ENCODE measurements around the gene LRCH4. TPM values are rescaled to one million over a fixed set of nuclear protein-coding genes. Genes with fewer than 3 reads are reported as not detected.

Gene LRCH4
- total and polyA plus RNA-seq, 2 of the 13 experiments (the other 11 are each of a cell fraction or from before 2014, with no cell fraction given), result 7.0 to 9.3 TPM

DNA sequence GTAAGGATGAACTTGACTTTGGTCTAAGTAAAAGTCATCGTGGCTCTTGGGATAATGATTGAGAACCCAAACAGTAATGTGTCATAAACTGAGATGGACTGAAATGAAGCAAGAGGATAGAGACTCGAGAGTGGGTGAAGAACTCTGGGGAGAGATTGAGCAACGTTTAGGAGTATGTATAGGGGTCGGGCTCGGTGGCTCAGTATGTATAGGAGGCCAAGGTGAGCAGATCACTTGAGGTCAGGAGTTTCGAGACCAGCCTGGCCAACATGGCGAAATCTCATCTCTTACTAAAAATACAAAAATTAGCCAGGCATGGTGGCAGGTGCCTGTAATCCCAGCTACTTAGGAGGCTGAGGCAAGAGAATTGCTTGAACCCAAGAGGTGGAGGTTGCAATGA lies 44.6 kb downstream of the LRCH4 start (continued):
- TF ChIP-seq FOXK1 (CRISPR knock-in tag; IDR thresholded peaks at IDR 0.05; ENCODE audit: borderline replicate concordance, low read depth), result 0 out of 2 replicates have a peak, but pooled peaks have one; percentile 24
- peak; percentile 60 for TF ChIP-seq RBFOX2 (IDR thresholded peaks at IDR 0.05; ENCODE audit: low read depth, low read length)
- 0 out of 2 replicates have a peak, but pooled peaks have one; percentile 47 for TF ChIP-seq ARID2 (CRISPR knock-in tag; IDR thresholded peaks at IDR 0.05; ENCODE audit: borderline replicate concordance)
- 0 out of 2 replicates have a peak, but pooled peaks have one; percentile 11 for TF ChIP-seq GATAD2A (CRISPR knock-in tag; IDR thresholded peaks at IDR 0.05)
- TF ChIP-seq NCOA1 (CRISPR knock-in tag; IDR thresholded peaks at IDR 0.05), result 0 out of 2 replicates have a peak, but pooled peaks have one; percentile 31
- TF ChIP-seq SALL1 (CRISPR knock-in tag; IDR thresholded peaks at IDR 0.05), result peak; percentile 41; the same call in 1 of the 2 replicates

DNA sequence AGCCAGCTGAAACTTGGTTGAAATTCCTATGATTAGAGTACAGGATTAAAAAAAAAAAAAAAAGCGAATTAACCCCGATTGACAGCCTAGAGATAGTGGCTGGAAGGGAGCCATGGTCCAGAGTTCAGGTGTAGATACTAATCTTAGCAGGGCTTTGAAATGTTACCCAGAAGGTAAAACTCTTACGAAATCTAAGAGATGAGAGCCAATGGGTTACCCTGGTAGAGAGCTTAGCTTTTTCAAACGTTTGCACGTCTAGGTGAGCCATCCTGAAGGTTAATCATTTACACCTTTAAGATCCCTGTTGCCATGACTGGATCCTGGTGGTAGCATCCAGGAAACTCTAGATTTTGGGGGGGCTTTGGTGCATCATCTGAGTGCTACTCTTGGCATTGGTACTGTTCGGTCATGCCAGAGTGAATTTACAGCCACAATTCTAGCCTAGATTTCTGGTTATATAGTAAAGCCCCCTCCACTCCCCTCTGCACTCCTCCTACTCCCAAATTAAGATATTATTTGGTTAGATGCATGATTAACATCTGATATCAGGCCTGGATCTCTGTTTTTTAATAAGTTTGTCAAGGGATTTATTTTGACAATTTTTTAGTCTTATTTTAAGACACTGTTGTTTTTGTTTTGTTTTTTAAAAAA lies 45.7 kb downstream of the LRCH4 start:
- H3K4me2 ChIP-seq (ENCODE audit: low read depth, low read length), result peak overlapping the region; percentile 86
- H3K9me3 ChIP-seq (ENCODE audit: low read length), result no peaks in the 10 kb centered on the region
- no peaks in the 10 kb centered on the region; a peak in 2 of 5 replicates for H3K36me3 ChIP-seq (replicated peaks in 1 of 2; ENCODE audit: control insufficient read depth in 1 of 2, insufficient read depth in 2 of 2, low read length in 2 of 2)
- peaks cover 51% of the 10 kb centered on the region for H3K79me2 ChIP-seq (ENCODE audit: insufficient read depth, low read length)
- ATAC-seq, result peak; percentile 55
- H2AFZ ChIP-seq (ENCODE audit: low read length), result no peak overlapping the region
- TSS peak; percentile 43 for BruUV-seq (replicated peaks)
- peak; percentile 92 for FAIRE-seq
- in situ Hi-C loops (cut with HindIII; ENCODE audit: extremely low pct_ligation_motif_present, low pct_unique_long_range_greater_than_20kb) (no loop called here), intact Hi-C loops (cut with micrococcal nuclease; ENCODE audit: unreplicated experiment) (loop anchor here (2.0 kb wide), 1 partner anchor 19 kb away; no protein-coding TSS in a partner anchor)
- peaks cover 55% of the 10 kb centered on the region for H3K4me1 ChIP-seq (ENCODE audit: insufficient read depth, low read length)
- no peaks in the 10 kb centered on the region for H4K20me1 ChIP-seq (ENCODE audit: insufficient read depth, low read length)
- WGBS (ENCODE audit: low lambda C conversion rate), result under 1% methylated on average over 6 of the region's 6 CpGs
- peak overlapping the region; percentile 93 to 98 (median 96) for H3K4me3 ChIP-seq (replicated peaks in 1 of 3; ENCODE audit: insufficient read depth in 1 of 3, low read depth in 2 of 3, low read length in 3 of 3)
- DNase-seq (ENCODE audit: low spot score), result peak; percentile 98
- peak overlapping the region; percentile 96 for H3K27ac ChIP-seq (ENCODE audit: extremely low read length, insufficient read depth, low read length)
- ChIA-PET POLR2A (interaction anchor here (0.5 to 2.4 kb wide), 10 partner anchors 8 to 112 kb away, joined by 3 to 19 read pairs (median 4); partner anchors contain the start of genes FBXO24, LRCH4 and ZCWPW1), CTCF (ENCODE audit: low intra/inter-chr PET ratio, low total read pairs) (no interaction called here)
- H3K27me3 ChIP-seq (ENCODE audit: control insufficient read depth in 1 of 2, insufficient read depth in 2 of 2, low read length in 2 of 2), result no peaks in the 10 kb centered on the region; a peak in 1 of 5 replicates
- H3K9ac ChIP-seq (ENCODE audit: insufficient read depth, low read depth, low read length), result peak overlapping the region; percentile 94
- TF ChIP-seq NFKBIZ (CRISPR knock-in tag; IDR thresholded peaks at IDR 0.05), result no peak
- TF ChIP-seq DNMT3B (CRISPR knock-in tag; conservative IDR thresholded peaks at IDR 0.05), result 0 out of 2 replicates have a peak, but pooled peaks have one; percentile 21
- TF ChIP-seq, protein P1, sequence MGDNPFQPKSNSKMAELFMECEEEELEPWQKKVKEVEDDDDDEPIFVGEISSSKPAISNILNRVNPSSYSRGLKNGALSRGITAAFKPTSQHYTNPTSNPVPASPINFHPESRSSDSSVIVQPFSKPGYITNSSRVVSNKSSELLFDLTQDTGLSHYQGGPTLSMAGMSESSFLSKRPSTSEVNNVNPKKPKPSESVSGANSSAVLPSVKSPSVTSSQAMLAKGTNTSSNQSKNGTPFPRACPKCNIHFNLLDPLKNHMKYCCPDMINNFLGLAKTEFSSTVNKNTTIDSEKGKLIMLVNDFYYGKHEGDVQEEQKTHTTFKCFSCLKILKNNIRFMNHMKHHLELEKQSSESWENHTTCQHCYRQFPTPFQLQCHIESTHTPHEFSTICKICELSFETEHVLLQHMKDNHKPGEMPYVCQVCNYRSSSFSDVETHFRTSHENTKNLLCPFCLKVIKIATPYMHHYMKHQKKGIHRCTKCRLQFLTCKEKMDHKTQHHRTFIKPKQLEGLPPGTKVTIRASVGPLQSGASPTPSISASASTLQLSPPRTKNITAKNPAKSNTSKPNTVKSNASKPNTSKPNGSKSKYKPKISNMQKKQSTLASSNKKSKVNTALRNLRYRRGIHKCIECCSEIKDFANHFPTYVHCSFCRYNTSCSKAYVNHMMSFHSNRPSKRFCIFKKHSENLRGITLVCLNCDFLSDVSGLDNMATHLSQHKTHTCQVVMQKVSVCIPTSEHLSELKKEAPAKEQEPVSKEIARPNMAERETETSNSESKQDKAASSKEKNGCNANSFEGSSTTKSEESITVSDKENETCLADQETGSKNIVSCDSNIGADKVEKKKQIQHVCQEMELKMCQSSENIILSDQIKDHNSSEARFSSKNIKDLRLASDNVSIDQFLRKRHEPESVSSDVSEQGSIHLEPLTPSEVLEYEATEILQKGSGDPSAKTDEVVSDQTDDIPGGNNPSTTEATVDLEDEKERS (CRISPR knock-in tag; IDR thresholded peaks at IDR 0.05), result no peak
- TF ChIP-seq POLR2G (IDR thresholded peaks at IDR 0.05; ENCODE audit: low read depth, low read length), result peak; percentile 74
- no peak for TF ChIP-seq SP140L (CRISPR knock-in tag; IDR thresholded peaks at IDR 0.05; ENCODE audit: borderline replicate concordance)
- TF ChIP-seq, protein P2, sequence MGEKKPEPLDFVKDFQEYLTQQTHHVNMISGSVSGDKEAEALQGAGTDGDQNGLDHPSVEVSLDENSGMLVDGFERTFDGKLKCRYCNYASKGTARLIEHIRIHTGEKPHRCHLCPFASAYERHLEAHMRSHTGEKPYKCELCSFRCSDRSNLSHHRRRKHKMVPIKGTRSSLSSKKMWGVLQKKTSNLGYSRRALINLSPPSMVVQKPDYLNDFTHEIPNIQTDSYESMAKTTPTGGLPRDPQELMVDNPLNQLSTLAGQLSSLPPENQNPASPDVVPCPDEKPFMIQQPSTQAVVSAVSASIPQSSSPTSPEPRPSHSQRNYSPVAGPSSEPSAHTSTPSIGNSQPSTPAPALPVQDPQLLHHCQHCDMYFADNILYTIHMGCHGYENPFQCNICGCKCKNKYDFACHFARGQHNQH (CRISPR knock-in tag; IDR thresholded peaks at IDR 0.05), result peak; percentile 53; the same call in 1 of the 2 replicates
- TF ChIP-seq, protein P3, sequence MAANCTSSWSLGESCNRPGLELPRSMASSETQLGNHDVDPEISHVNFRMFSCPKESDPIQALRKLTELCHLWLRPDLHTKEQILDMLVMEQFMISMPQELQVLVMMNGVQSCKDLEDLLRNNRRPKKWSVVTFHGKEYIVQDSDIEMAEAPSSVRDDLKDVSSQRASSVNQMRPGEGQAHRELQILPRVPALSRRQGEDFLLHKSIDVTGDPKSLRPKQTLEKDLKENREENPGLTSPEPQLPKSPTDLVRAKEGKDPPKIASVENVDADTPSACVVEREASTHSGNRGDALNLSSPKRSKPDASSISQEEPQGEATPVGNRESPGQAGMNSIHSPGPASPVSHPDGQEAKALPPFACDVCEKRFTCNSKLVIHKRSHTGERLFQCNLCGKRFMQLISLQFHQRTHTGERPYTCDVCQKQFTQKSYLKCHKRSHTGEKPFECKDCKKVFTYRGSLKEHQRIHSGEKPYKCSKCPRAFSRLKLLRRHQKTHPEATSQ (CRISPR knock-in tag; IDR thresholded peaks at IDR 0.05; ENCODE audit: borderline replicate concordance), result 0 out of 2 replicates have a peak, but pooled peaks have one; percentile 44
- TF ChIP-seq NFATC3 (CRISPR knock-in tag; IDR thresholded peaks at IDR 0.05), result 0 out of 2 replicates have a peak, but pooled peaks have one; percentile 33
- peak; percentile 38; the same call in 1 of the 2 replicates for TF ChIP-seq RFX1 (IDR thresholded peaks at IDR 0.05)
- peak; percentile 16; the same call in 1 of the 2 replicates for TF ChIP-seq FOXO1 (CRISPR knock-in tag; IDR thresholded peaks at IDR 0.05)
- peak; percentile 85; the same call in 1 of the 2 replicates for TF ChIP-seq CEBPB (IDR thresholded peaks at IDR 0.05; ENCODE audit: borderline replicate concordance, low read depth, low read length)

Measured in HepG2 (cell line).